Measurements from ENCODE around the gene SLC3A2.

GRCh38 chr11:62830904-62831519, 49.7 kb upstream of the SLC3A2 start:
- TF ChIP-seq CTCF (IDR thresholded peaks at IDR 0.05) (no peak), POLR2A (IDR thresholded peaks at IDR 0.05) (no peak)
